ENCODE measurements around the gene MDM4. TPM values are rescaled to one million over a fixed set of nuclear protein-coding genes. Genes with fewer than 3 reads are reported as not detected.

The MDM4 gene
- total and polyA plus RNA-seq, 7 donors = 5.0 to 67.0 (median 33.4) TPM

- WGBS, 3 donors = 63 to 73% (median 67%) methylated on average over 4 of the region's 4 CpGs
- no peaks in the 10 kb centered on the region for H3K27me3 ChIP-seq (ENCODE audit: insufficient read depth in 3 of 3, low read length in 2 of 3)
- no peak overlapping the region for H3K27ac ChIP-seq
- H3K4me3 ChIP-seq = no peak overlapping the region
- DNase-seq (no peak), ATAC-seq (no peak)
- no peaks in the 10 kb centered on the region for H3K9me3 ChIP-seq
- H3K4me1 ChIP-seq = no peaks in the 10 kb centered on the region
- TF ChIP-seq CTCF (IDR thresholded peaks at IDR 0.05) = no peak
- H3K36me3 ChIP-seq (ENCODE audit: insufficient read depth in 1 of 2, low read depth in 1 of 2) = peaks cover 3 to 50% of the 10 kb centered on the region in 2 donors
- intact Hi-C loops (cut with DNase I) = loop anchor here (1.0 to 10.0 kb wide), 4 partner anchors 200 to 242 kb away; no protein-coding TSS in a partner anchor
Observed at GRCh38 chr1:204564835-204565234, 48.6 kb downstream of the MDM4 start.

GRCh38 chr1:204565617-204566582, 49.7 kb downstream of the MDM4 start:
- Histone ChIP-seq H3K4me3 (no peak overlapping the region), H3K36me3 (ENCODE audit: insufficient read depth in 1 of 2, low read depth in 1 of 2) (peaks cover 0 to 50% of the 10 kb centered on the region in 2 donors), H3K4me1 (no peaks in the 10 kb centered on the region), H3K27ac (no peak overlapping the region), H3K9me3 (no peaks in the 10 kb centered on the region), H3K27me3 (ENCODE audit: insufficient read depth in 3 of 3, low read length in 2 of 3) (no peaks in the 10 kb centered on the region)
- DNase-seq (no peak), ATAC-seq (peak; percentile 56 to 82 (median 68))
- 37 to 45% (median 39%) methylated on average over 13 of the region's 13 CpGs for WGBS, 3 donors
- peak; percentile 46 for TF ChIP-seq CTCF (IDR thresholded peaks at IDR 0.05)
- intact Hi-C loops (cut with DNase I) = loop anchor here (1.0 to 10.0 kb wide), 4 partner anchors 199 to 241 kb away; no protein-coding TSS in a partner anchor

- Histone ChIP-seq H3K36me3 (ENCODE audit: insufficient read depth in 1 of 2, low read depth in 1 of 2) (peaks cover 0 to 51% of the 10 kb centered on the region in 2 donors), H3K9me3 (no peaks in the 10 kb centered on the region), H3K27me3 (ENCODE audit: insufficient read depth in 3 of 3, low read length in 2 of 3) (no peaks in the 10 kb centered on the region), H3K27ac (no peak overlapping the region), H3K4me1 (no peaks in the 10 kb centered on the region), H3K4me3 (no peak overlapping the region)
- intact Hi-C loops (cut with DNase I) = loop anchor here (5.0 to 10.0 kb wide), 3 partner anchors 198 to 241 kb away; no protein-coding TSS in a partner anchor
- TF ChIP-seq CTCF (IDR thresholded peaks at IDR 0.05) = no peak
- DNase-seq = no peak
- ATAC-seq = no peak
- 90 to 92% (median 91%) methylated on average over 6 of the region's 6 CpGs for WGBS, 3 donors
Observed at GRCh38 chr1:204566583-204566955, 50.4 kb downstream of the MDM4 start.

- Histone ChIP-seq H3K27me3 (ENCODE audit: insufficient read depth in 3 of 3, low read length in 2 of 3) (no peaks in the 10 kb centered on the region), H3K36me3 (ENCODE audit: insufficient read depth in 1 of 2, low read depth in 1 of 2) (peaks cover 0 to 48% of the 10 kb centered on the region in 2 donors), H3K4me1 (no peaks in the 10 kb centered on the region), H3K4me3 (no peak overlapping the region), H3K27ac (no peak overlapping the region), H3K9me3 (no peaks in the 10 kb centered on the region)
- intact Hi-C loops (cut with DNase I) = loop anchor here (5.0 to 10.0 kb wide), 3 partner anchors 198 to 240 kb away; no protein-coding TSS in a partner anchor
- TF ChIP-seq CTCF (IDR thresholded peaks at IDR 0.05) = no peak
- WGBS, 3 donors = 81 to 88% (median 82%) methylated on average over 5 of the region's 5 CpGs
- ATAC-seq (no peak), DNase-seq (no peak)
Observed at GRCh38 chr1:204567071-204567470, 50.9 kb downstream of the MDM4 start.
